GM21447 (cell line): ENCODE data around the gene ADAMTS16.

Experiments
- ATAC-seq: cut with Tn5 transposase; IDR thresholded peaks from one replicate; pipeline ENCODE4 v1.9.1; 2021; ENCODE audit not compliant: unreplicated experiment

The ADAMTS16 gene

GRCh38 chr5:5221724-5222123 is 81.6 kb downstream of the ADAMTS16 start:
- no peak for ATAC-seq

- ATAC-seq = no peak
Observed at GRCh38 chr5:5231576-5231975, 91.4 kb downstream of the ADAMTS16 start.

- ATAC-seq = no peak
Observed at GRCh38 chr5:5234912-5235311, 94.8 kb downstream of the ADAMTS16 start.

- ATAC-seq = no peak
Observed at GRCh38 chr5:5235685-5236084, 95.6 kb downstream of the ADAMTS16 start.

GRCh38 chr5:5239191-5239590 is 99.1 kb downstream of the ADAMTS16 start:
- ATAC-seq = no peak

GRCh38 chr5:5240234-5240633 is 100.1 kb downstream of the ADAMTS16 start:
- ATAC-seq = no peak

- ATAC-seq = no peak
Observed at GRCh38 chr5:5242056-5242455, 101.9 kb downstream of the ADAMTS16 start.

GRCh38 chr5:5246736-5247135 is 106.6 kb downstream of the ADAMTS16 start:
- no peak for ATAC-seq

GRCh38 chr5:5250758-5251157 is 110.6 kb downstream of the ADAMTS16 start:
- no peak for ATAC-seq

- no peak for ATAC-seq
Observed at GRCh38 chr5:5252106-5252505, 112.0 kb downstream of the ADAMTS16 start.

GRCh38 chr5:5257353-5257752 is 117.2 kb downstream of the ADAMTS16 start:
- ATAC-seq = no peak

- ATAC-seq = no peak
Observed at GRCh38 chr5:5258564-5258963, 118.4 kb downstream of the ADAMTS16 start.

- no peak for ATAC-seq
Observed at GRCh38 chr5:5264727-5265126, 124.6 kb downstream of the ADAMTS16 start.

GRCh38 chr5:5266297-5266696 is 126.2 kb downstream of the ADAMTS16 start:
- ATAC-seq = no peak

- no peak for ATAC-seq
Observed at GRCh38 chr5:5270161-5270560, 130.0 kb downstream of the ADAMTS16 start.

GRCh38 chr5:5270958-5271785 is 131.0 kb downstream of the ADAMTS16 start:
- no peak for ATAC-seq

GRCh38 chr5:5271786-5272321 is 131.7 kb downstream of the ADAMTS16 start:
- no peak for ATAC-seq

- no peak for ATAC-seq
Observed at GRCh38 chr5:5273398-5273797, 133.3 kb downstream of the ADAMTS16 start.

- no peak for ATAC-seq
Observed at GRCh38 chr5:5273976-5274375, 133.8 kb downstream of the ADAMTS16 start.

GRCh38 chr5:5275211-5275610 is 135.1 kb downstream of the ADAMTS16 start:
- no peak for ATAC-seq

GRCh38 chr5:5276430-5276829 is 136.3 kb downstream of the ADAMTS16 start:
- no peak for ATAC-seq

GRCh38 chr5:5276951-5277517 is 136.9 kb downstream of the ADAMTS16 start:
- ATAC-seq = no peak
